Activated CD8-positive, alpha-beta memory T cell treated with anti-CD3 and anti-CD28 coated beads, Interleukin-2, amount 50 U/mL, for 1 hour (primary cell): ENCODE measurements around the gene TMEM183A.

Experiments used
- DNase-seq: peaks from one replicate; pipeline ENCODE4 v3.0.0-alpha.2; 2020; ENCODE audit errors: extremely low read depth

TMEM183A gene

DNA sequence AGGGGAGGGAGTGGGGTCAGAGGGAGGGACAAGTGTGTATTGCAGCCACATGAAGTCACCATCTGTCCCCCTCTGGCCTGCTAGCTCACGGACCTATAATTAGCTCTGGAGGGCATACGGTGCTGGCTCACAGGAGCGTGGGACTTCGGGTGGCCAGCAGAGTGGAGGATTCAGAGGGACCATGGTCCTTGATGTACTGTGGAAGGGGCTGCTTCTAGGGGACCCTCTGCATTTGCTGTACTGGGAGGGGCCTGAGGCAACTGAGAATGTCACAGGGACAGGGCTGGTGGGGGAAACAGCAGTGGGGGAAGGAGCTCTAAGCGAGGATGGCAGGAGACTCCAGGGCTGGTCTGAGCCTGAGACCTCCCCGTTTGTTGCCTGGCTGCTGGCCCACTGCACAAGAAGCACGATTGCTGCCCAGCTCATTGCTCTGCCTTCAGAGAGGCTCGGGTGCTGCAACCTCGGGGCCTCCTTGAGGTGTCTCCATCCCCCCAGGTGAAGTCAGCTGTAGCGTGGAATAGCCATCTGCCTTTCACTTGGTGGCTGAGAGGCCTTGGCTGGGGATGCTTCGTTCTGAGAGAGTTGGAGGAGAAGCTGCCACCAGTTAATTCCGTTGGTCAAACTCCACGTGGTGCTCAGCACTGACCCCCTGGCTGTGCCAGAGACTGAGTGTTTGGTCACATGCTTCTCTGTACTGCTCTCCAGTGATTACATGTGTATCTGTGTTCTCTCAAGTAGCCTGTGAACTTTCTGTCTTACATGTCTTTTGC lies 21.8 kb downstream of the TMEM183A start:
- no peak for DNase-seq

GRCh38 chr1:203031467-203031866 lies 24.3 kb downstream of the TMEM183A start:
- no peak for DNase-seq

GRCh38 chr1:203033287-203033686 lies 26.1 kb downstream of the TMEM183A start:
- DNase-seq, result no peak

- DNase-seq, result no peak
Observed at GRCh38 chr1:203033917-203034316, 26.7 kb downstream of the TMEM183A start.

DNA sequence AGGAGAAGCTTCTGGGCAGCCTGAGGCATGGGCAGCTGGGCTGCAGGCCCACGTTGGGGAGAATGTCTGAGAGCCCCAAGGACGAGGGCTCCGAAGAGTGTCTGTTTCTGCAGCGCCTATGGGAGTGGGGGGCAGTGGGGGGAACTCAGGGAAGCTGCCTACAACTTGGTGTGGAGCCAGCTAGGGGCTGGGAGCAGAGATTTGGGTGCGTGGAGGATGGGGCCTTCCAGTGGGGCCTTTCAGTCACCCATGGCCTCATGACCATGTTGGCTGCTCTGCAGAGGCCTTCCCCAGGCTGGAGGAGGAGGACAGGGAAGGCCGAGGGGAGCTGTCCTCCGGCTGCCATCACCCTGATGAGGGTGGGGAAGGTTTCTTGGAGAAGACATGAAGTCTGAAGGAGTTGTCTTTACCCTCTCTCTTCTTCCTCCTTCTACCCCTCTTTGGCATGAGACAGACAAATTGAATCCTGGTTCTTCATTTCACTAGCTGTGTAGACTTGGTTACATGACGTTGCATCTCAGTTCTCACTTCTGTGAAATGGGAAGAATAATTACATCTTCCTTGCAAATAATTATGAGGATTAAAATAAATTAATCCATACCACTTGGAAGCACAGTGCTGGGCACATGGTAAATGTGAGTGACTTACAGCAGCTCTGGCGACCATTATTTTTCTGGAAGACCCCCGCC lies 27.4 kb downstream of the TMEM183A start:
- DNase-seq, result no peak

- DNase-seq, result no peak
Observed at GRCh38 chr1:203035111-203036000, 28.2 kb downstream of the TMEM183A start.

DNA sequence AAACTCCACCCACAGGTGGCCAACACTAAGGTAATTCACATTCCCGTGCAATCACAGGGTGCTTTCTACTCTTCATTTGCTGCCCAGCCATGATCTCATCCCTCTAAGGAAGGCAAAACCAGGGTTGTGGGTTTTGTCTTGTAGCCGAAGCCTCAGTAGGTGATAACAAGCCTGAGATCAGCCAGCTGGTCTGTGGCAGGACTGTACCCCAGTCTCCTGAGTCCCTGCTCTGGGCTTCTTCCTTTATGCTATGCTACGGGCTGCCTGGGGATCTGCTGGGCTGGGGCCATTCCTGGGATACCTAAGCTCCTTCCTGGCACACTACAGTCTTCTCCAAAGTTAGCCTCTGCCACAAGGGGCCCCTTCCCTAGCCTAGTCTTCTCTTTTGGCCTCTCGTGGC lies 29.0 kb downstream of the TMEM183A start:
- DNase-seq, result no peak

GRCh38 chr1:203036537-203036936 lies 29.4 kb downstream of the TMEM183A start:
- DNase-seq, result no peak

- no peak for DNase-seq
Observed at GRCh38 chr1:203037509-203038190, 30.5 kb downstream of the TMEM183A start.

DNA sequence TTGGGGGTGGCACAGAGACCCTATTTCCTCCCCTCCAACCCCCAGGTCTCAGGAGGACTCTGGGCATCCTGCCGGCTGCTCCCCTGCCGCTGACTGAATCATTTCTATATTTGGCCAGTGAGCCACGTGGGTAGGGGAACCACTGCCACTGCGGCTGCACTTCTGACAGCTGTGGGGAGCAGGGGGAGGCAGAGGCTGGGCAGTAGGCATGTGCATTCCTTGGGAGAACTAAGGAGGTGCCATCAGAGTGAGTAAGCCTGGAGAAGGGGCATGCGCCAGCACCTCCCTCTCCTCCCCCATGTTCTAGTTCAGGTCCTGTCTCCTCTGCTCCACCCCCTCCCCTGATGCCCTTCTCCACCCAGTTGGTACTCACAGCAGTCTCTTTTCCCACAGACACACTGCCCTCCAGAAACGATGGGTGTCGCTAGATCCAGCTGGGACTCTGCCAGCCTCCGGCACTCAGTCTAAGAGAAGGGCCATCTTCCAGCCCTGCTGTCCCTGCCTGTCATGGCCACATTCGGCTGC lies 31.1 kb downstream of the TMEM183A start:
- DNase-seq, result no peak

DNA sequence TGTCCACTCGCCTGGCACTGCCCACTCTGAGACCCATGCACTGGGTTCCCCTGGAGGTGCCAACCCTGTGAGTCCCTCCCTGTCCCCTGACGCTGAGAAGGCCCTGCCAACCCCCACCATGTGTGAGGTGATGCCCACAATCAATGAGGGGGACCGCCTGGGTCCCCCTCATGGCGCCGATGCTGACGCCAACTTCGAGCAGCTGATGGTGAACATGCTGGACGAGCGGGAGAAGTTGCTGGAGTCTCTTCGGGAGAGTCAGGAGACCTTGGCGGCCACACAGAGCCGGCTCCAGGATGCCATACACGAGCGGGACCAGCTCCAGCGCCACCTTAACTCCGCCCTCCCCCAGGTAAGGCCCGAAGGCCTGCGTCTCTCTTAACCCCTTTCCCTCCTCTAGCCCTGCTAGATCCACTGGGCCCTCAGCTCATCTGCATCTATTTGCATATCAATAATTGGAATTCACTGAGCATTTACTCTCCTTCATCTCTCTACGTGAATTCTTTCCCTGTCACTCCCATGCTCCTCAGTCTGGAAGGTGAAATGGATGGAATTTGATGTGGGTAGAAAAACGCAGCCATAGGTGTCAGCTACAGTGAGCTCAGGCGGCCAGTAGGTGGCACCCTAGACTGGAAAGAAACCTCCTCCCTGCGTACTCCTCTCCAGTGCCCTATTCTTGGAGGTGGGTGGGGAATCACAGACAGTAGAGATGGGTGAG lies 31.9 kb downstream of the TMEM183A start:
- peak; percentile 27 for DNase-seq

- DNase-seq, result no peak
Observed at GRCh38 chr1:203039609-203040512, 32.7 kb downstream of the TMEM183A start.

- DNase-seq, result no peak
Observed at GRCh38 chr1:203040513-203041275, 33.5 kb downstream of the TMEM183A start.

- DNase-seq, result no peak
Observed at GRCh38 chr1:203041351-203041932, 34.3 kb downstream of the TMEM183A start.

GRCh38 chr1:203043830-203044545 lies 36.8 kb downstream of the TMEM183A start:
- DNase-seq, result no peak

- DNase-seq, result no peak
Observed at GRCh38 chr1:203044546-203045250, 37.5 kb downstream of the TMEM183A start.

- no peak for DNase-seq
Observed at GRCh38 chr1:203045336-203045735, 38.2 kb downstream of the TMEM183A start.
